Sciatic nerve (tissue), 2 donors: Measurements from ENCODE around the gene LANCL3. TPM values are rescaled to one million over a fixed set of nuclear protein-coding genes. Genes with fewer than 3 reads are reported as not detected.

Experiments used
- ATAC-seq: fragments of 200-7000 bp; cut with Tn5 transposase; one replicate; pipeline ENCODE4 v1.9.1; 2020; ENCODE audit warnings: mild to moderate bottlenecking, moderate library complexity
- DNase-seq: peaks from one replicate; pipeline ENCODE4 v3.0.0-alpha.2; 2020; ENCODE audit warnings: low spot score
- intact Hi-C: fragments of 100-400 bp; cut with DNase I; formaldehyde crosslinking; loops from one replicate; pipeline ENCODE4 v1.14.2; 2022
- total RNA-seq: library from RNA; stranded (reverse); fragmentation: NEBNext Ultra II Directional; extraction: Animal tissue kit (Norgen Biotek cat#: 25700); gene quantifications from one replicate; pipeline ENCODE4 v1.2.1, GENCODE V29; 2021
- donor health status: DM: no; HTN: no; CAD: no.
- donor health status: DM: no; HTN: no; CAD: no.

Gene LANCL3
- total RNA-seq, 1 donor from 2014 or later: 0.36 TPM

DNA sequence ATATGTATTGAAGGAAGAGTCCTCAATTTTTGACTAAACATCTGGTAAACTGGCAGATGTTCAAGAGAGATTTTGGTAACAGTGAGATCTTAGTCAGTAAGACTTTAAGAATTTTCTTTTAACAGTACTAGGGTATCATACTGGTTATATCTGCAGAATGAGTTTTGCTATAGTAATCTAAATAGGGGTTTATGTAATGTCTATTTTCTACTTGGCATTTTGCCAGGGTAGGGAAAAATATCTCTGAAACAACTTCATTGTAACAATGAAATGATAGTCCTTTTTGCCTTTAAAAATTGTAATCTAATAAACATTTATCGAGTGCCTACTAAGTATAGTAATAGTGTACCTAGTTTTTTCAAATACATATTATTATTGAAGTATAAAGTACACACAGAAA is 146.2 kb downstream of the LANCL3 start:
- ATAC-seq: no peak
- intact Hi-C loops: no loop called here
- DNase-seq: no peak

DNA sequence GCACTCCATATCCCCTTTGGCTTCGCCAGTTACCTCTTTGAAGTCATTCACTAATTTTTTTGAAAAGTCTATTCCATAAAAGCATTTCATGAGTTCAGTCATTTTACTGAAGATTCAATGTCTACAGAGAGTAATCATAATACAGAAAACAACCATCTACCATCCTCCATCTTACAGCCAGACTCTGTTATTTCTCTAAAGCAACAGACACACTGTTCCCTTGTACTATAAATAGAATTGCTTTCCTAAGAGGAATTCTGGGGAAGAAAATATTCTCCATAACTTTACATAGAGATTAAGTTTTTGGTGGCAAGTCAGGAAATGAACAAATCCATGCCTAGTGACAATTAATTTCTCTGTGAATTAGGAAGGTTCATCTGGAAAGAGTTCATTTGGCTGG is 151.1 kb downstream of the LANCL3 start:
- intact Hi-C loops: no loop called here
- DNase-seq (no peak), ATAC-seq (no peak)

DNA sequence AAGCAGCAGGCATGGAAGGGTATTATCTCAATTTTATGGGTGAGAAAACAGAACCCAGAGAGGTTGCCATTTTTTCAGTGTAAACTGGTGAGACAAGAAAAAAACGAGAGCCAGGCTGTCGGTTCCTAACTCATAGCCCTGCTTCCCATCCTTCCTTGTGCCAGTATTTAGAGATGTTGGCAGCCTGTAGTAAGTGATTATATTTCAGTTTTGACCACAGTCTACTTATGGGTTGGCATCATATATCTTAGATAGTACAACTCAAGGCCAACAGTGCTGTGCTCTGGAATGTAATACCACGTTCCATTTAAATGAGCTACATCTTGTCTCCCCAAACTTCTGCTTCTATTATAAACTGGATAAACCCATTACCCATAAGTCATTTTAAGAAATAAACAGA is 154.9 kb downstream of the LANCL3 start:
- ATAC-seq: no peak
- intact Hi-C loops: no loop called here
- DNase-seq: no peak

Other genes with a start within 250 kb of the LANCL3 start
- 28.9 TPM for gene PRRG1, start 222.3 kb upstream of the LANCL3 start, total RNA-seq
- 1.7 TPM for gene XK, start 114.1 kb downstream of the LANCL3 start, total RNA-seq
- 39.8 TPM for gene CYBB, start 208.4 kb downstream of the LANCL3 start, total RNA-seq